ENCODE measurements around the gene NDUFA3.

The NDUFA3 gene

GRCh38 chr19:54108496-54108895 lies 5.8 kb downstream of the NDUFA3 start:
- no peak for DNase-seq

- DNase-seq: no peak
Measured at GRCh38 chr19:54109651-54110050, 7.0 kb downstream of the NDUFA3 start.

- peak; percentile 57 for DNase-seq
Measured at GRCh38 chr19:54114340-54115108, 11.9 kb downstream of the NDUFA3 start.

GRCh38 chr19:54115109-54116063 lies 12.7 kb downstream of the NDUFA3 start, which contains the start of the genes PRPF31 and TFPT:
Gene PRPF31, plus strand, starts transcription at chr19:54115754. Its CDS starts 2,525 bp downstream, at chr19:54118279.
Gene TFPT, minus strand, starts transcription at chr19:54115657. Its CDS starts 388 bp downstream, at chr19:54115269.
- DNase-seq: peak; percentile 96

GRCh38 chr19:54121259-54121658 lies 18.6 kb downstream of the NDUFA3 start:
- no peak for DNase-seq

- no peak for DNase-seq
Measured at GRCh38 chr19:54123682-54124081, 21.0 kb downstream of the NDUFA3 start.

- DNase-seq: no peak
Measured at GRCh38 chr19:54124393-54124792, 21.7 kb downstream of the NDUFA3 start.

- no peak for DNase-seq
Measured at GRCh38 chr19:54125713-54126112, 23.1 kb downstream of the NDUFA3 start.

GRCh38 chr19:54127688-54128440 lies 25.2 kb downstream of the NDUFA3 start:
- DNase-seq: no peak

GRCh38 chr19:54128441-54128725 lies 25.7 kb downstream of the NDUFA3 start:
- DNase-seq: no peak

- DNase-seq: no peak
Measured at GRCh38 chr19:54128796-54129616, 26.4 kb downstream of the NDUFA3 start.

- no peak for DNase-seq
Measured at GRCh38 chr19:54129617-54129996, 27.0 kb downstream of the NDUFA3 start.

- no peak for DNase-seq
Measured at GRCh38 chr19:54133312-54133956, 30.8 kb downstream of the NDUFA3 start.

- DNase-seq: no peak
Measured at GRCh38 chr19:54133957-54134590, 31.4 kb downstream of the NDUFA3 start.

- no peak for DNase-seq
Measured at GRCh38 chr19:54136086-54136863, 33.6 kb downstream of the NDUFA3 start.

- DNase-seq: peak; percentile 100
Measured at GRCh38 chr19:54136864-54137698, 34.4 kb downstream of the NDUFA3 start.

GRCh38 chr19:54137699-54138488 lies 35.2 kb downstream of the NDUFA3 start, which contains the start of gene CNOT3:
Gene CNOT3, plus strand, starts transcription at chr19:54137762. Its CDS starts 5,217 bp downstream, at chr19:54142979.
- DNase-seq: peak; percentile 49

GRCh38 chr19:54138489-54139256 lies 36.0 kb downstream of the NDUFA3 start:
- DNase-seq: no peak

Measured in CD4-positive, alpha-beta T cell treated with Interleukin-12 subunit alpha and Interleukin-12 subunit beta, for 1 hour (primary cell).